Measurements from ENCODE around the gene GPRIN3.
"Not testable (repeated sequence)": the region's sequence is repeated elsewhere in the genome, so short reads cannot be mapped to it uniquely, and the experiment has no call there.

Gene GPRIN3

GRCh38 chr4:89254347-89254746, 53.3 kb downstream of the GPRIN3 start:
- DNase-seq: not testable (repeated sequence)

- no peak for DNase-seq
Observed at GRCh38 chr4:89253935-89254334, 53.7 kb downstream of the GPRIN3 start.

GRCh38 chr4:89253311-89253710, 54.3 kb downstream of the GPRIN3 start:
- DNase-seq: no peak

- no peak for DNase-seq
Observed at GRCh38 chr4:89251396-89251795, 56.2 kb downstream of the GPRIN3 start.

- DNase-seq: no peak
Observed at GRCh38 chr4:89249716-89250361, 57.8 kb downstream of the GPRIN3 start.

DNA sequence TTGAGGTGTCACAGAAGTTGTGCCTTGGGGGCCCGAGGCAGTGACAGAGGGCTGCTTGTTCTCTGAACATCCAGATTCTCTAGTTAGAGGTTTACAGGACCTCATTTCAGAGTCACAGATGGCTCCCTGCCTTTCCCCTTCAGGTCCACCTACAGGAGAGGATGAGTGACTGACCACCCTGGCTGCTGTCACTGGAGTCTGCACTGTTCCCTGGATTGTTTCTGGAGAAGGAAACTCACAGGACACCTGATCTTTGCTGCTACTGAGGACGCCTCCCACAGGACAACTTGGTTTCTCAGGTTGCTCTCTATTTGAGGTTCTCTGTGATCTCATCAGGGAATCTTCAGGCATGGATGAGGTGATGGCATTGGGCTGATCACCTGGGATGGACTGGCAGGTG, 58.3 kb downstream of the GPRIN3 start:
- DNase-seq: no peak

GRCh38 chr4:89248879-89249281, 58.7 kb downstream of the GPRIN3 start:
- DNase-seq: no peak

- DNase-seq: no peak
Observed at GRCh38 chr4:89247951-89248350, 59.6 kb downstream of the GPRIN3 start.

DNA sequence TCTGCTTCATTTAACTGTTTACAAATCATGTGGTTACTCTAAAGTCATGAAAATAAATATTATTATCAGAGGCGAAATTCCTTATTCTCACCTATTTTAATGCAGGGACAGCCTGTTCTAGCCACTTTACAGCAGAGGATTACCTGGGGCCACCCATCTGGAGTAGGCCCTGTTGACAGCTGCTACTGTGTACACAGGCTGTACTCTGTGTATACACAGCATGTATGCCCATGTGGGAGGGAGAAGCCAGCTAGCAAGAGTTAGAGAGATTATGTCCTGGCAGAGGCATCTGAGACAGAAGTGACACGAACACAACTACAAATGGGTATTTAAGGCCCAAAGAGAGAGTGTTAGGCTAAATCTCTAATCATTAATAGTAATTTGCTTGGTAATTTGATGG, 62.1 kb downstream of the GPRIN3 start:
- no peak for DNase-seq

GRCh38 chr4:89243733-89244252, 63.8 kb downstream of the GPRIN3 start:
- no peak for DNase-seq

DNA sequence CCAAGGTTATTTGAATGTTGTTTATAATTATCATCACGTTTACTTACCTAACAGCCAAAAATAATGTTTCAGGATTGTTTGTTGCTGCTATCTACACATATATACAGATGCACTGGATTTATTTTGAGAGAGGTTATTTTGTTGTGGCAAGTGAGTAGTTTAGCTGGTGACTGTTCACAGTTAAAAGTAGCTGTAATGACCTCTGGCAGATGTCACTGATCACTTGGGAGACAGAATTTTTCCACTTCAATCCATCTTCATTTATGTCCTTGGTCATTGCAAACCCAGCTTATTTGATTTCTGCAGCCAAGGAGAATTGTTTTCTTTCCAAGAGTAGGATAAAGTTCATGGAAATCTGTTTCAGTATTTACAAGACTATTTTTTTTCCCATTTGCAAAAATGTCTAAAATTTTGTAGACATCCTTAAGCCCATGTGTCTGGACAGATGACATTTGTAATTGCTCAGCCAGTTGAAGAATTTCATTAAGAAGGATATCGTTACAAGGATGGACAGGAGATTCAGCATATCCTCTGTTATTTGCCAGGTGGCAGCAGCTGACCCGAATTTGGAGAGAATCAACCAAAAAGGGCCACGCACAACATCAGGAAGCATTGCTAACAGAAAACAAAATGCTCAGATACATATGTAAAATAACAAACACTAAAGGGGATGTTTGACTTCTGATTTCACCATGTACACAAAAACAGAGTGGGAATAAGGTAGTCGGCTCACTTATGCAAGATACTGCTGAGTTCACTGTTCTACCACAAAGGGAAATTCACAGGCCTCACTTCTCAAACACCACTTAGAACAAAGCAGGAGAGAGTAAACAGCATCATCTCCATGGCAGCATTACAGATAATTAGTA, 64.5 kb downstream of the GPRIN3 start:
- DNase-seq: no peak

- DNase-seq: no peak
Observed at GRCh38 chr4:89242216-89242615, 65.4 kb downstream of the GPRIN3 start.

DNA sequence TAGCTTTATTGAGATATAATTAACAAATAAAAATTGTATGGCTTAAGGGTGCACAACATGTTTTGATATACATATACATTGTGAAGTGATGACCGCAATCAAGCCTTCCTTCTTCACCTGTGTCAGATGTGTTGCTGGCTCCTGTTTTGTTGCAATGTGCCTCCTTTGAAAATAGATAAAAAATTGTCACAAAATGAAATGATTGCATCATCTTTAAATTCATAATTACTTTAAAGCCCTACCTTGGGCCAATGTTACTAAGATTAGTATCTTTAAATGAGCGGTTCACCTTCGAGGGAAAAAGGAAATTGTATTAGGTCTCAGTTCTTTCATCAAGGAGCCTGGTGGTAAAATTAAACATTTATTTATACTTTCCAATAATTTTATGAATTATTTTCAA, 77.3 kb downstream of the GPRIN3 start:
- no peak for DNase-seq

DNA sequence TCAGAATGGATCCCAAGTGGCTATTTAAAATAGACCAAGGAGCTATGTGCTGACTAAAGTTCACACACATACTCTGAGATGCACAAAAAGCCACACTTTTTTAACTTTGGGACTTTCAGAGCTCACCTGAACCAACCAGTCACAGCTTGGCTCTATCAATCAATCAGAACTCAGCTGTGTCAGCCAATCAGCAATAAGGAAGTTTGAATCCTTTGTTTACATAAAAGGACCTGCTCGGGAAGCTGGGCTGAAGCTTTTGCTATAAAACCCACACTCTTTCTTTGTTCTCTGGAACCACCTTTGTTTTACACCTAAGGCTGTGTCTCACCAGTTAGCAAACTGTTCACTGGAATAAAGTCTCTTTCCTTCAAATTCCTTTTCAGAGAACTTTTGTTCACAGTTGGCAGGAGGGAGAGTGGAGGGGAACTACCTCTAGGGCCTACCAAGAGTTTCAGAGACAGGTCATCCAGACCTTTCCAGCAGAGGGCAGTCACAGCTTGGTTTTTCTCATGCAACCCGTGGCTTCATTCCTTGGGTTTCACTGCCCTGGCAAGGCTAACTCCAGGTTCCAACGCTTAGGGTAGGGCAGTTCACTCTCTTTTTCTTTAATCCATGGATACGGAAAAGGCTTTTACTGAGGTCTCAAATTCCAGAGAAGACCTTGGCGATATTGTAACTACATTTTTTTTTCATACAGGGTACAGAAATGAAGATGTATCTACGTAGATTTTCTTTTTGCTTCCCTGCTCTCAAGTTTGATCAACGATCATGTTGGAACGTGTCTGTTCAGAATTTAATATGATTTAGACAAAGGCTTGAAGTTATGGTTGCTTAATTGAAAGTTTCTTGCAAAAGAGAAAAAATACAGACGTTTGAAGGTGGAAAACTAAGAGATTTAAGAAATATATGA, 80.7 kb downstream of the GPRIN3 start:
- peak; percentile 66 for DNase-seq

GRCh38 chr4:89222170-89222569, 85.4 kb downstream of the GPRIN3 start:
- DNase-seq: no peak

DNA sequence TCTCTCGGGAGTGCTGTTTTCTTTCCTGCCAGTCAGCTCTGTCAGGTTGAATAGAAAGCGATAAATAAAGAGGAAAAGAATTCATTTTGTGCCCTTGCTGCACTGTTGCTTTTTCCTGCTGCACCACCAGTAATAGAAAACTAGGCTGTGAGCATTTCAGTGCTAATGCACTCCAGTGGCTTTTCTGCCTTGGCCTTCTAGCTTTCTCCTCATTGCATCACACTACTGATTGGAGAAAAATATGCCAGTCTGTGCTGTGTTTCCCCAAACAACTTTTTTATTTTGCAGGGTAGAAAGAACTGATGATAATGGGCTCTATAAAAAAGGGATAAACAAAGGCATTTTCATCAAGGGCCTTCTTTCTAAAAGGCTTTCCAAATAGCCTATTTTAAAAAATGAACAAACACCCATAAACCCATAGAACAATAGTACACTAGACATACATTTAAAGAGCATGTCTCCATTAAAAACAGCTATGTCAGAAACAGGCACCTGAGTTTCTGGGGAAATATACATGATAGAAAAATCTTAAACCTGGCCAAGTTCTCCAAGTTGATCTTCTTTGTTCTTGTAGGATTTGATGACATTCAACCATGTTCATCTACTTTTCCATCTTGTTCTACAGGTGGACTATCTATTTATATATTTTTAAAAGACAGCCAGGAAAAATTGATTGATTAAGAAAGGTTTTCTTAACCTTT, 86.3 kb downstream of the GPRIN3 start:
- peak; percentile 48 for DNase-seq

DNA sequence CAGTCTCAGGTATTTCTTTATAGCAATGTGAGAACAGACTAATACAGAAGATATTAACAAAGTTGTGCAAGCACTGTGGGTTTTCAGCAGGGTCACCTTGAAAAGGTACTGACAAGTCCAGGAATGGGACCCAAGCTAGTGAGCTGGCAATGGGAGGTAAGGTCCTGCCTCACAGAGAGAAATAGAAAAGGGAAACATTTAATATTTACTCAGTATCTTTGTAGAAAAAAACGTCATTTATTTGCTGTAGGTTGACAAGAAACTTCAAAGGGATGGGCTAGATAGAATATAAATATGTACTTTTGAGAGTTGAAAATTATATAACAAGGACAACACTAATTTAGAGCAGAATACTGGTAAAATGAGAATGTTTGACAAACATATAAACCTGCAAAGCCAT, 89.0 kb downstream of the GPRIN3 start:
- DNase-seq: no peak

DNA sequence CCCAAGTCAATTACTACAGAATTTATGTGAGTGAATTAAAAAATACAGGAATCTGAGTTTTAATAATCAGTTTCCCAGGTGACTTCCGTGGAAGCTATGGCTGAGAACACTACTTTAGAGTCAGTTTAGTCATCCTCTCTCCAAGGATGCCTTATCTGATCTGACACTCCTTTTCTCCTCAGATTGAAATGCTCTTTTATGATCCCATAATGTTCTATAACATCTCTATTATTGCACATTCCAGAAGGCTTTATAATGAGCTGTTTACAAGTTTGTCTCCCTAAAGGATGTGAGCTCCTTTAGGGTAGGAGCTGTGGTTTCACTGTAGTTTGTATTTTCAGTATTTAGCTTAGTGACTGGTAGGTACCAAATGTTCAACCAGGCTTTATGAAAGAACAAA, 90.0 kb downstream of the GPRIN3 start:
- no peak for DNase-seq

DNA sequence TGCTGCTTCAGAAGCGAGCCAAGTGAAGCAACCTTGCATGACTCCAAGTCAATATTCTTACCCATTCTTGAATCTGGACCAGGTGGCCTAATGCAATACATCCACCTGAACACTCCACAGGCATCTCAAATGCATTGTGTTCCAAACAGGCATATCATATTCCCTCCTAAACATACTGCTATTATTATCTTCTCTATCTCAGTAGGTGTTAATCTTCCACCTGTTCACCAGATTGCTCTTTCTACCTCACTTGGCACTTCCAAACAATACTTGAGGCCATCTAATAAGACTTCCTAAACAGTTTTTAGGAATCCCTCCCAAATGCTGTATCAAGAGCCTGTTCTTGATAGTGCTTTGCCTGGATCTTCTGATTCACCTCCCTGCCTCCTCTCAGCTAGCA, 90.7 kb downstream of the GPRIN3 start:
- DNase-seq: no peak

- no peak for DNase-seq
Observed at GRCh38 chr4:89216422-89216821, 91.2 kb downstream of the GPRIN3 start.

DNA sequence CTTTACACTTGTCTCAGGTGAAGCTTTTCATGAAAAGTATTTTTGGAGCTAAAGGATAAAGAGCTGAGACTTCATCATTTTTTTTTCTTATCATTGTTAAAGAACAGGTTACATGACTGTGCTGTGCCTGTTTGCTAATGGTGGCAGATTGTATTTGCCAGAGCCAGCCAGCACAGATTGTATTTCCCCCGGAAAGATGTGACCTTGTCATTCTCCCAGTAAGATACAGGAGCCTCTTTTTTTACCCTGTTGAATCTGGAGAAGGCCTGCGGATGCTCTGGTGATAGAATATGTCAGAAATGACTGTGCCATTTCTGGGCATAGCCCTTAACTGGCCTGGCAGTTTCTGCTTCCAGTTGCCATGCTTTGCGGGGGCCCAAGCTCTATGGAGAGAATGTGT, 91.9 kb downstream of the GPRIN3 start:
- no peak for DNase-seq

GRCh38 chr4:89214308-89214707, 93.3 kb downstream of the GPRIN3 start:
- DNase-seq: no peak
